ENCODE results near the gene SOST.
A peak's percentile ranks its signal among the peaks of the same experiment; 100 is the strongest.
"Not testable (repeated sequence)": the region's sequence is repeated elsewhere in the genome, so short reads cannot be mapped to it uniquely, and the experiment has no call there.

The SOST gene

DNA sequence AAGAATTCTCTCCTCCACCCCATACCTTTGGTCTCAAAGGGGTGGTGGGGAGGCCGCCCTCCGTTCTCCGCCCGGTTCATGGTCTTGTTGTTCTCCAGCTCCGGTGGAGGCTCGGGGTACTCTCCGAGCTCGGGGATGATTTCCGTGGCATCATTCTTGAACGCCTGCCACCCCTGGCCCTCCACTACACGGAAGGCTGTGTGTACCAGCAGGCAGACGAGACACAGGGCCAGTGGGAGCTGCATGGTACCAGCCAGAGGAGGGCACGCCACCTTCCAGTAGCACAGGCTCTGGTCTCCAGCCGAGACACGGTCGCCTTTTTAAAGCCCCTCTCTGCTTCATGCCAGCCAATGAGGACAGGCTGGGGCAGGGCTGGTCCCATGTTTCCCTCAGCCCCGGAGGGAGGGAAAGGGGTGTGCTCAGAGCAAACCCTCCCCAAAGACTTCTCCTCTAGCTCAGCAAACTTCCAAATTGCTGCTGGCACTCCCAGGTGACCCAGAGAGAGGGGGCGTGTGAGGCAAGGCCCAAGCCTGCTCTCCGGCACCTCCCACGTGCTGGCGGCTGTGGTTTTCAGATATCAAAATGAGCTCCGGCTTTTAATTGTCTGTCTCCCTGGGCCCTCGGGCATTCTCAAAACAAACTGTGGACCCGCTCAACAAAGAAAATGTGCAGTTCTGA, at the start of gene SOST:
SOST (minus strand) TSS at position 295 of the 678 bp plus-strand sequence; CDS start at position 245, 50 bp downstream.
- no peak for DNase-seq (ENCODE audit: low read depth)

DNA sequence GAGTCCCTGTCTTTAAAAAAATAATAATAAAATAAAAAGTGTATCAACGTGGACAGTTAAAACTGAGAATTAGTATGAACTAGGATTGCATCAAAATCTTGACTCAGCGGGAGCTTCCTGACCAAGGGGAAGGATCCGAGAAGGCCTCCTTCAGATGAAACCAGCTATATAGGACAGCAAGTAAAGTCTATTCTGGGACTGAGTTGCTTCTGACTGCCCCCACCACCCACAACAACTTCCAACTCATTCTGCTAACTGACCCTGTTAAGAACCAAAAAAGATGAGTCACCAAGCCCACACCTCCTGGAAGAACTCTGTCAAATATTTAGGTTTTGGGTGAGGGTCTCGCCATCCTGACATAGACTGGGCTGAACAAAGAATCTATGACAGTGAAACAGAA, 49.5 kb upstream of the SOST start:
- no peak for DNase-seq (ENCODE audit: low read depth)

GRCh38 chr17:43805117-43805516, 46.5 kb upstream of the SOST start:
- no peak for DNase-seq (ENCODE audit: low read depth)

- no peak for DNase-seq (ENCODE audit: low read depth)
These were observed 45.2 kb upstream of the SOST start for GRCh38 chr17:43803758-43804157.

- DNase-seq (ENCODE audit: low read depth): no peak
These were observed 43.3 kb upstream of the SOST start for GRCh38 chr17:43801844-43802243.

GRCh38 chr17:43800736-43801135, 42.1 kb upstream of the SOST start:
- DNase-seq (ENCODE audit: low read depth): no peak

DNA sequence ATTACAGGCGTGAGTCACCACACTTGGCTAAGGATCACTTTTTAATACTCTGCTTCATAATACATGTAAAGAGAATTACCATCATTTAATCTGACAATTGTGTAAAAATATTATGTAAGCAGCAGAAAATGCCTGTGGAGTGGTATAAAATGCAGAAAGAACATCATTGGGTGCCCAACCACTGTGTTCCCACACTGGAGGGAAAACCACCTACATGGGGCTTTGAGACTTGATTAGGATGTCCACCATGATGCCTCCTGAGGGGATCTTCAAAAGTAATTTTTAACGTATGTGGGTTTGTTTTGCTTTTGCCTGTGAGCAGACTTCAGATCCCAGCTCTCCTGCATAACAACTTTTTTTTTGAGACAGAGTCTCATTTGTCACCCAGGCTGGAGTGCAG, 40.5 kb upstream of the SOST start:
- no peak for DNase-seq (ENCODE audit: low read depth)

GRCh38 chr17:43798024-43798423, 39.4 kb upstream of the SOST start:
- not testable (repeated sequence) for DNase-seq (ENCODE audit: low read depth)

DNA sequence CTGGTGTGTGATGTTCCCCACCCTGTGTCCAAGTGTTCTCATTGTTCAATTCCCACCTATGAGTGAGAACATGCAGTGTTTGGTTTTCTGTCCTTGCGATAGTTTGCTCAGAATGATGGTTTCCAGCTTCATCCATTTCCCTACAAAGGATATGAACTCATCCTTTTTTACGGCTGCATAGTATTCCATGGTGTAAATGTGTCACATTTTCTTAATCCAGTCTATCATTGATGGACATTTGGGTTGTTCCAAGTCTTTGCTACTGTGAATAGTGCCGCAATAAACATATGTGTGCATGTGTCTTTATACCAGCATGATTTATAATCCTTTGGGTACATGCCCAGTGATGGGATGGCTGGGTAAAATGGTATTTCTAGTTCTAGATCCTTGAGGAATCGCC, 34.1 kb upstream of the SOST start:
- DNase-seq (ENCODE audit: low read depth): not testable (repeated sequence)

- DNase-seq (ENCODE audit: low read depth): no peak
These were observed 33.0 kb upstream of the SOST start for GRCh38 chr17:43791589-43791988.

DNA sequence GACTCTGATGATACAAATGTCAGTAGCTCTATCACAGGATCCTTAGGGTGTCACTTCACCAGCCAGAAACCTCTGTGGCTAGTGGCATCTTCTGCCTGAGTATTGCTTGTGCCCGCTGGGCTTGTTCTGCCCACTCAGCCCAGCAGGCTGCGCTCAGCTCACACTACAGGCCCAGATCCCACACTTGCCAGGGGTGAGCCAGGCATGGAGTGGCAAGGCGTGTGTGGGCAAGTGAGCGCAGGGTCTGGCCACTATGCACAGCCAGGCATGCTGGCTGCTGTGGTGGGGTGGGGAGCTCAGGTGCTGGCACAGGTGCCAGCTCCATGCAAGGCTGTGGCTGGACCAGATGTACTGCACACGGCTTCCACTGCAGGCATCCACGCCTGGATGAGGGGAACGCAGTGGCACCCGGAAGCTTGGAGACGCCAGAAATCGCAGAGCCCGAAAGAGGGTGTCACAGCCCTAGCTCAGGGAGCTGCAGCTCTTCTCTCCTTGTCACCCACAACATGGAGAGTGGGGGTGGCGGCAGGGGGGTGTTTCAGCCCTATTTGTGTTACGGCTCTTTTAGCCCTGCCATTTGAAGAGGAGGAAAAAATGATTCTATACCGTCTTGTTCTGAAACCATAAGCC, 31.8 kb upstream of the SOST start:
- DNase-seq (ENCODE audit: low read depth): no peak

GRCh38 chr17:43789482-43789881, 30.9 kb upstream of the SOST start:
- DNase-seq (ENCODE audit: low read depth): no peak

- no peak for DNase-seq (ENCODE audit: low read depth)
These were observed 29.9 kb upstream of the SOST start for GRCh38 chr17:43788540-43788939.

- DNase-seq (ENCODE audit: low read depth): no peak
These were observed 29.1 kb upstream of the SOST start for GRCh38 chr17:43787728-43788127.

DNA sequence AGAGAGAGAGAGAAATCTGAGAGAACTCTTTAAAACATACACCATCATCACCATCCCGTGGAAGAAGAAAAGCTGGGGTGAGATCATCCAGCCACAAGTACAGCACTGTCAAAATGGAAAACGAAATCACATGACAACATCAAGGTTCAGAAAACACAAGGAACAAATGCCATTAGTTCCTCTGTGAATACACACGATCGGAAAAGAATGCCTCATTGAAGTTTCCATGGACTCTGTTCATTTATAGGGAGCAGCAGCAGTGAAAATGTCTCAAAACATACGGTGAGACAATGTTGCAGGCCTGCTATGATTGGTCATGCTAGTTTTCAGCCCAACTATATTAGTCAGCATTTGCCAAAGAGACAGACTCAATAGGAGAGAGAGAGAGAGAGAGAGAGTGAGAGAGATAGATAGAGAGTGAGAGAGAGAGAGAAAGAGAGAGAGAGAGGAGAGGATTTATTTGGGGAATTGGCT, 26.1 kb upstream of the SOST start:
- no peak for DNase-seq (ENCODE audit: low read depth)

- no peak for DNase-seq (ENCODE audit: low read depth)
These were observed 25.5 kb upstream of the SOST start for GRCh38 chr17:43784068-43784467.

GRCh38 chr17:43782913-43783680, 24.5 kb upstream of the SOST start:
- DNase-seq (ENCODE audit: low read depth): no peak

GRCh38 chr17:43780135-43780534, 21.5 kb upstream of the SOST start, which contains the start of gene CFAP97D1:
TSS of gene CFAP97D1 (plus strand) at chr17:43780435. CDS start at chr17:43780463, 28 bp downstream.
- DNase-seq (ENCODE audit: low read depth): no peak

DNA sequence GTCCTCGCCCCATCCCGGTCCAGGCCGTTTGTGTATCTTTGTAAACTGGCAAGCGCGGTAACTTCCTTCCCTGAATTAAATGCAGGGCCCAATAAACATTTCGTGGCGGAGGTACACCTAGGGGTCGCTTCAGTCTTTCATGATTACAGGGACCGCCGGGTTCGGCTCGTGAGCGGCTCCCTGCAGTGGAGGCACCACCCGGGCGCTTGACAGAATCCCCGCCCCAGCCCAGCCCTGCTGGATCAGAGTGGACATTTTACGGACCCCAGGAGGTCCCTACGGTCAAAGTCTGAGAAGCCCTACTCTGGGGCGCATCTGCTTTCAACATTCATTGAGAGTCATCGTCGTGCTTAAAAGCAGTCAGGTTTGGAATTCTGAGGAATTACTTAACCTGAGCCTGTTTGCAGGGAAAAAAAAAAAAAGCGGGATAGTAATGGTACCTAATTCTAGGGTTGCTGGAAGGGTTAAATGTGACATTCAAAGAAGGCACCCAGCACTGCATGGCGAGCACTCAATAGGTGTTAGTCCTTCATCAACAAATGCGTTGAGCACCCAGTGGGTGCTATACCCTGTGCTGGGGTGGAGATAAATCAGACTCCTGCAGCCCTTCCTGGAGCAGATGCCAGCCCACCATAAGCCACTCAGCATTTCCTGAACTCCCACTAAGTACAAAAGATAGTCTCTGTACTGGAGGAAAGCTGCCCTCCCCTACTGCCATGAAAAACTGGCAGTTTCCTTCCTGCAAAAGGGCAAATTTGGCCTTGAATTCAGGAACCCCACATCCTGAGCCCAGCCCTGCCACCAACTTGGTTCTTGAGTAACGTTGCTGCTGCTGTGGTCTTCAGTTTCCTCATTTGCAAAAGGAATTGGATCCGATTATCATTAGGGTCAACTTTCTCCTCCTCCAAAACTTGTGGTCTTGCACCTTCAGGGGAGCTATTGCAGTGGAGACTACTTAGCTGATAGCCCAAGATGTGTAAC, 20.8 kb upstream of the SOST start:
- DNase-seq (ENCODE audit: low read depth): no peak

DNA sequence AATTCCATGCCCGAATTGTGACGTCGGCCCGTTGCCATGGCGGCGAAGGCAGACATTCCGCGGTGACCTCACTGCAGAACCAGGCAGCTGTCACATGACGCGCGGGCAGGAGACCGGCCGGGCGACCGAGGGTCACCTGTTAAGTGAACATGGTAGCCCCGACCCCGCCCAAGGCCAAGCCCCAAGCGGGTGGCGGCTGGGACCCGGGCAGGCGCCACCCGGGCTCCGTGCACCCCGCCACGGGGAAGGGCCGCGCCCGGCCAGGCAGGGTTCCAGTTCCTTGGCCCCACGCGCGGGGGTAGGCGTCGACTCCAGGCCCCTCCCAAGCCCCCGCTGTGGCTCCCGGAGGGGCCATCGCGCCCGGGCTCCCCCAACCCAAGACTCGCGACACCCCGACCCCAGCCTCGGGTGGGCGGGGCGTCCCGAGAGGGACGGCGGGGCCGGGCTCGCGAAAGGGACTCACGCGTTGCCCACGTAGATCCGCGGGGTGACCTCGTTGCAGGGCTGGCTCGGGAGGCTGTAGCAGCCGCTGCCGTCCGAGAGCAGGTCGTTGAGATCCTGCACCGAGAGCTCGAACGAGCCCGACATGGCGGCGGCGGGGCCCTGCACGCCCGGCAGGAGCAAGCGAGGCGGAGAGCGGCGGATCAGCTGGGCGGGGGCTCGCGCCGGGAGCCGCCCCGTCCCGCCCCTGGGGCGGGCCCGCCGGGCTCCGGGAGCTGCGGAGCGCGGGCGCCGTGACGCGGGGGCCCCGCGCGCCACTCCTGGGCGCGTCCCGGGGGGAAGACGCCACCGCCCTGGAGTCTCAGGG, 19.9 kb upstream of the SOST start, which contains the start of gene DUSP3:
DUSP3 (minus strand) TSS at position 641 of the 808 bp plus-strand sequence; CDS start at position 588, 53 bp downstream.
- DNase-seq (ENCODE audit: low read depth): peak; percentile 78

Data from activated T-cell treated with anti-CD3 and anti-CD28 coated beads for 48 hours (primary cell).